SH-SY5Y (cell line): ENCODE measurements around the gene ZNF783.

Experiments used
- GATA2 ChIP-seq: IDR thresholded peaks from 2 replicates; pipeline ENCODE4 v1.6.1; 2011; ENCODE audit warnings: mild to moderate bottlenecking, low read depth, low read length
- GATA3 ChIP-seq: IDR thresholded peaks from 2 replicates; pipeline ENCODE4 v1.6.1; 2011; ENCODE audit warnings: low read depth, mild to moderate bottlenecking, low read length, moderate library complexity

Gene ZNF783

DNA sequence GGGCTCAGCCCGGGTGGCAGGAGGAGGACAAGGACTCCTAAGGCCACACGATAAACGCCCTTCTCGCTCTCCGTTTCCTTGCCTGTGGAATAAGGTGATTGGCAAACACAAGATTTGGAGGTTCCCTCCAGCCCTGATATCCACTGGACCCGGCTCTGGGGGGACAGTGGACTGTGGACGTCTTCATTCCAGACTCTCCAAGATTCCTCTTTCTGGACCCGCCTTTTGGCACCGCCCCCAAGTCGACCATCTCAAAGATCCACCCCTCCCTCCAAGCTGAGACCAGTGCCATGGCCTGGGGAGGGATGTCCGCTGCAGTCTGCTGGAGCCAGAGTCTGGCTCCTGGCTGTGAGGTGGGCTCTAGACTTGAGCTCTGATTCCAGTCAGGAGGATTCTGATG is 23.6 kb downstream of the ZNF783 start:
- TF ChIP-seq GATA3 (no peak), GATA2 (no peak)

GRCh38 chr7:149286811-149287400 is 24.9 kb downstream of the ZNF783 start:
- TF ChIP-seq GATA2 (no peak), GATA3 (no peak)

DNA sequence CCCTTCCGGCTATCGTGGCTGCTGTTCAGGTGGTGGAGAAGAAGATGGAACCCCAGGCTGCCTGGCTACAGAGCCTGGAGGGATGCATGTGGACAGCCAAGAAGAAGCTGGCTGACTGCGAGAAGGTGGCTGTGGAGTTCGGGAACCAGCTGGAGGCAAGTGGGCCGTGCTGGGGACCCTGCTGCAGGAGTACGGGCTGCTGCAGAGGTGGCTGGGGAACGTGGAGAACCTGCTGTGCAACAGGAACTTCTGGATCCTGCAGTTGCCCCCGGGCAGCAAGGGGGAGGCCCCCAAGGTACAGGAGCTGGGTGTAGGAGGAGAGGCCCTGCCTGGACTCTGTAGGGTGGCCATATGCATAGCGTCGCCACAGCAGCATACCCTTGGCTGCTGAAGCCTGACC is 25.6 kb downstream of the ZNF783 start:
- TF ChIP-seq GATA2 (no peak), GATA3 (no peak)

- TF ChIP-seq GATA2 (no peak), GATA3 (no peak)
Measured at GRCh38 chr7:149289262-149289661, 27.3 kb downstream of the ZNF783 start.

DNA sequence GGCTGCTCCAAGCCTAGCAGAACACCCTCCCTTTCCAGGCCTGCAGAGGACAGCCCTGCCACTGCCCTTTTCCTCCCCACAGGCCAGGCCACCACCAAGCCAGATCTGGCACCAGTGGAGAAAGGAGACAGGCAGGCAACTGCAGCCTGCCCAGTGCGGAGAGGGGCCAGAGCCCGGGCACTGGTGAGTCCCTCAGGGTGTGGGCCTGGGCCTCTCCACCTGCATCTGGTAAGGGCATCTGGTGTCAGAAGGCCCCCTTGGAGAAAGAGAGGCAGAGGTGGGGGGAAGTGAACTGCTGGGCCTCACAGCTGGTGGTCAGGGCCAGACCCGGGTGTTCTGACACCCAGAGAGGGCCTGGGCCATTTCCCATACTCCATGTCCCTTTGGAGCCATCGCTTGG is 27.9 kb downstream of the ZNF783 start:
- TF ChIP-seq GATA2 (no peak), GATA3 (no peak)

DNA sequence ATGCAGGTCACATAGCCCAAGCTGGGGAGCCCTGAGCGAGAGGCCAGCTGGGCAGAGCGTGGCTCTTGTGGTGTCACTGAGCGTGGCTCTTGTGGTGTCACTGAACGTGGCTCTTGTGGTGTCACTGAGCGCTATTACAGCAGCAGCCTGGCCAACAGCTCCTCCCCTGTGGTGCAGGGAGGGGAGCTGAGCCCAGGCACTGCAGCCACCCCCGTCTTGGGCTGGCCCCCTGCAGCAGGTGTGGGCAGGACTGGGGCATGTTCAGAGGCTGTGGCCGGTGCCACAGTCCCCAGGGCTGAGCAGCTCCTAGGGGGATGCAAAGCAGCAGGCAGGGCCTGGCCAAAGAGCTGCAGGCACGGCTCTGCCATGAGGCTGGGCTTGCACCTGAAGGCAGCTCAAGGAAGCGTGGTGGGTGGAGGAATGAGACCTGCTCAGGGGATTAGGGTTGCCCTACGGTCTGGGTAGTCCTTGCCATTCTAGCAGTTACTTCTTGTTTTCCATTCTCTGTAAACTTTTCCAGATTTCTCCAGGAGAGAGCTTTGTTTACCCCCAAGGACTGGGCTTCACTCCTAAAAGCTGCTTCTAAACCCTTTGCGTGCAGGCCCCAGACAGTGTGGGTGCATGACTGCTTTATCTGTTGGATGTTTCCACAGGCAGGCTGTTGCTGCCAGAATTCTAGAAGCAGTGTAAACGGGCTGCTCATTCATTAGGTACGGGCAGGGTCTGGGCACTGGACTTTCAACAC is 29.2 kb downstream of the ZNF783 start:
- no peak for TF ChIP-seq GATA3
- no peak for TF ChIP-seq GATA2

GRCh38 chr7:149291781-149292461 is 29.9 kb downstream of the ZNF783 start:
- TF ChIP-seq GATA2 (no peak), GATA3 (no peak)

DNA sequence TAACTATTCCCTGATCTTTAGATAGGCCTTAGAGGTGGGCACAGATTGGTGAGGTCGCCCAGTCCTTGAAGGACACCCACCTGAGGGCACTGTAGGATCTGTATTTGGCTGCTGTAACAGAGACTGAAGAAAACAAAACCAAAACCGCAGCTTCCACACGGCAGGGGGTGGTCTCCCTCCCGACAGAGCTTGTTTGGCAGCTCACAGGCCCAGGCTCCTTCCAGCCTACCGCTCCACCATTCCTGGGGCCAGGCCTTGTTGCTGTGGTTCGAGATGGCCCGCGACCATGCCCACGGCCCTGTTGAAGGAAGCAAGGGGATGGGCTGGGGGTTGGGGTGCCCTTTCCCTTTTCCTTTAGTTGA is 30.4 kb downstream of the ZNF783 start:
- TF ChIP-seq GATA2: no peak
- TF ChIP-seq GATA3: no peak

GRCh38 chr7:149293338-149293737 is 31.3 kb downstream of the ZNF783 start:
- TF ChIP-seq GATA2 (no peak), GATA3 (no peak)

DNA sequence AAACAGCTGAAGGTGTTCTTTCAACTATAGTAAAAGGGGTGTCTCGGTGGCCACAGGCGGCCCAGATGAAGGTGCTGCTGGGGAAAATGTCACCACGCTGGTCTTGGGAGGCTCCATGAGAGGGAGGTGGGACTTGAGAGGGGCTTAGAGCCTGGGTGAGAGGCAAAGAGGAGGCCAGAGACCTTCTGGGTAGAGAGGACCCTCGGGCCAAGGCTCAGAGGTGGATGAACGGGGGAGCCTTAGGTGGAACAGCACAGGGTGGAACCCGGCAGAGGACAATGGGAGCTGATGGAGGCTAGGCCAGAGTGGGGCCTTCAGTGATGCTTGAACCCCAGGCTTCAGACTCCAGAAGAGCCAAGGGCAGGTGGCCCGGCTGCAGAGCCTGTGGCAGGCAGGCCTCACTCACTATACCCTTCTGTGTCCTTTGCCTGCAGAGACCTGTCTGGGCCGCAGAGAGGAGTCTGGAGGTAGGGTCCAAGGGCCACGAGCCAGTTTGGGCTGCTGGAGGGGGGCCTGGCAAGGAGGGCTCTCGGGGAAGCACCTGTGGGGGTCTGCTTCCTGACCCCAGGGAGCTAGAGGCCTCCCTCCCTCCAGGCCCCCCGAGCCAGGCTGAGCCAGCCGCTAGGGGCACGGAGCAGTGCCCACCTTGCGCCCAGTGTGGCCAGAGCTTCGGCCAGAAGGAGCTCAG is 32.1 kb downstream of the ZNF783 start:
- TF ChIP-seq GATA3 (no peak), GATA2 (no peak)

- TF ChIP-seq GATA3: no peak
- no peak for TF ChIP-seq GATA2
Measured at GRCh38 chr7:149294634-149295480, 32.9 kb downstream of the ZNF783 start.

DNA sequence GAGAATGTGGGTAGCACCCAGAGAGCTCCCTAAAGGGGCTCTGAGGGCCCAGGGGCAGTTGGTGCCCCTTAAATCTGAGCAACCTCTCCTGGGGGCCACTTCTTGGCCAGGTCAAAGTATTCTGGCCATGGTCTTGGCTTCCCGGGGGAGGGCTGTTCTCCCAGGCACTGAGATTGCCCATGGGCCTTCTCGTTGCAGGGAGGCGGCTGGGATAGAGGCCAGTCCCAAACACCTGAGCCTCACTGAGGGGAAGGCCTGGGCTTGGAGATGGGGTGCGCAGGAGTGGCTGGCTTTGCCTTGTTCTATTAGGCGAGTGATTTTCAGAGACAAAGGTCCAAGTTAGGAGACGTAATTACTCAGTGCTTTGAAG is 33.5 kb downstream of the ZNF783 start:
- no peak for TF ChIP-seq GATA3
- TF ChIP-seq GATA2: no peak

- TF ChIP-seq GATA3 (no peak), GATA2 (no peak)
Measured at GRCh38 chr7:149296368-149296767, 34.4 kb downstream of the ZNF783 start.

- TF ChIP-seq GATA3 (no peak), GATA2 (no peak)
Measured at GRCh38 chr7:149297034-149297755, 35.2 kb downstream of the ZNF783 start.
